Chondrocyte (in vitro differentiated cells): ENCODE measurements around the gene FAM32A. TPM values are rescaled to one million over a fixed set of nuclear protein-coding genes. Genes with fewer than 3 reads are reported as not detected.

Source experiments
- DNase-seq: peaks from one replicate; pipeline ENCODE4 v3.0.0; 2021; ENCODE audit warnings: mixed read lengths, low spot score
- H3K27ac Mint-ChIP-seq: one replicate; pipeline ENCODE4 v1.8.0; 2021; ENCODE audit warnings: mild to moderate bottlenecking, moderate library complexity, mixed read lengths; ENCODE audit not compliant: unreplicated experiment
- H3K27me3 Mint-ChIP-seq: 2 replicates; pipeline ENCODE4 v1.8.0; 2021; ENCODE audit warnings: low read depth, mixed read lengths
- H3K36me3 Mint-ChIP-seq: 2 replicates; pipeline ENCODE4 v1.8.0; 2021; ENCODE audit warnings: low read depth, mixed read lengths
- H3K4me1 Mint-ChIP-seq: 2 replicates; pipeline ENCODE4 v1.8.0; 2021; ENCODE audit warnings: low read depth, mild to moderate bottlenecking, mixed read lengths
- H3K4me3 Mint-ChIP-seq: one replicate; pipeline ENCODE4 v1.8.0; 2021; ENCODE audit warnings: mild to moderate bottlenecking, moderate library complexity, mixed read lengths; ENCODE audit not compliant: unreplicated experiment
- H3K9me3 Mint-ChIP-seq: 2 replicates; pipeline ENCODE4 v1.8.0; 2021; ENCODE audit warnings: low read depth, mixed read lengths
- CTCF ChIP-seq: fragments of 200-600 bp; sonication (generic); IDR thresholded peaks from 2 replicates; pipeline ENCODE4 v1.5.0; 2021; ENCODE audit warnings: antibody characterized with exemption, mild to moderate bottlenecking, moderate library complexity
- long read RNA-seq: library from polyadenylated mRNA; stranded (forward); transcript quantifications from one replicate; pipeline ENCODE4 v2.0.0, GENCODE V29; 2021
- total RNA-seq: library from RNA; stranded (reverse); gene quantifications from 3 replicates; pipeline ENCODE4 v1.2.1, GENCODE V29; 2021

The FAM32A gene
- total RNA-seq = 64.9 to 72.4 TPM (median 68.6 TPM) in 3 replicates
- long read RNA-seq, transcript FAM32A-201 (4 exons, 1,455 nt) = major isoform, 130 of 162 reads
- long read RNA-seq, transcript FAM32A-205 (3 exons, 1,168 nt) = minor isoform, 17 of 162 reads
- long read RNA-seq, partial matches to known transcripts = 3 of 162 reads
- long read RNA-seq, other reads (novel, unspliced or antisense) = 8 of 162 reads

DNA sequence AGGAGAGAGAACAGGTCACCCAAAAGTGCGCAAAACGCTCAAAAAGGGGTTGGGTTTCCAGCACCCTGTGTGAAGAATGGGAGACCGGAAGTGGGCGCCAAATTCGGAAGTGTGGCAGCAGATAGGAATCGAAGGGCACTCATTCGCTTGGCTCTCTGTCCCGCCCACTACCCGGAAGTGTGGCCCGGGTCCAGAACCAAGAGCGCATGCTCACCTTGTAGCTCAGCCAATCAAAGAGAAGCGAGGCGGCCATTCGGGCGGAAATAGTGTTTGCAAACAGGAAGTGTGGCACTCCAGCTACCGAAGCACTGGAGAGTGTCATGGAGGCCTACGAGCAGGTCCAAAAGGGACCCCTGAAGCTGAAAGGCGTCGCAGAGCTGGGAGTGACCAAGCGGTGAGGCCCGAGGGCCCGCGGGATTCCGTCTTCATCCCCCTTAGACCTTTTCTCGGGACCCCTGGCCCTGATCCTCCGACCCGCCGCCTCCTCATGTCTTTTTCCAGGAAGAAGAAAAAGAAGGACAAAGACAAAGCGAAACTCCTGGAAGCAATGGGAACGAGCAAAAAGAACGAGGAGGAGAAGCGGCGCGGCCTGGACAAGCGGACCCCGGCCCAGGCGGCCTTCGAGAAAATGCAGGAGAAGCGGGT lies at the start of gene FAM32A:
Gene FAM32A (plus strand): TSS at position 288 of the 645 bp plus-strand sequence. CDS start 33 bp downstream, at position 321.
- Mint-ChIP-seq H3K27me3 (no peaks in the 10 kb centered on the region), H3K4me1 (peaks cover 35% of the 10 kb centered on the region), H3K4me3 (peak within 1 kb of the TSS; percentile 94), H3K27ac (peak within 1 kb of the TSS; percentile 96), H3K36me3 (peaks cover 6% of the 10 kb centered on the region), H3K9me3 (no peaks in the 10 kb centered on the region)
- TF ChIP-seq CTCF = no peak
- peak; percentile 99 for DNase-seq

- no peaks in the 10 kb centered on the region for H3K4me1 Mint-ChIP-seq
- no peak for TF ChIP-seq CTCF
- DNase-seq = no peak
- peaks cover 34% of the 10 kb centered on the region for H3K36me3 Mint-ChIP-seq
- no peaks in the 10 kb centered on the region for H3K27me3 Mint-ChIP-seq
- H3K27ac Mint-ChIP-seq = no peak overlapping the region
- no peak overlapping the region for H3K4me3 Mint-ChIP-seq
- H3K9me3 Mint-ChIP-seq = no peaks in the 10 kb centered on the region
These were observed 49.6 kb upstream of the FAM32A start for GRCh38 chr19:16135430-16136127.

- Mint-ChIP-seq H3K4me3 (no peak overlapping the region), H3K27ac (no peak overlapping the region), H3K4me1 (no peaks in the 10 kb centered on the region), H3K36me3 (peaks cover 30% of the 10 kb centered on the region), H3K27me3 (no peaks in the 10 kb centered on the region), H3K9me3 (no peaks in the 10 kb centered on the region)
- TF ChIP-seq CTCF = no peak
- DNase-seq = no peak
These were observed 48.8 kb upstream of the FAM32A start for GRCh38 chr19:16136185-16136999.

GRCh38 chr19:16139752-16140151 lies 45.5 kb upstream of the FAM32A start:
- Mint-ChIP-seq H3K9me3 (no peaks in the 10 kb centered on the region), H3K27me3 (peaks cover 2% of the 10 kb centered on the region), H3K4me1 (no peaks in the 10 kb centered on the region), H3K27ac (no peak overlapping the region), H3K36me3 (peaks cover 3% of the 10 kb centered on the region), H3K4me3 (no peak overlapping the region)
- TF ChIP-seq CTCF = no peak
- DNase-seq = no peak

DNA sequence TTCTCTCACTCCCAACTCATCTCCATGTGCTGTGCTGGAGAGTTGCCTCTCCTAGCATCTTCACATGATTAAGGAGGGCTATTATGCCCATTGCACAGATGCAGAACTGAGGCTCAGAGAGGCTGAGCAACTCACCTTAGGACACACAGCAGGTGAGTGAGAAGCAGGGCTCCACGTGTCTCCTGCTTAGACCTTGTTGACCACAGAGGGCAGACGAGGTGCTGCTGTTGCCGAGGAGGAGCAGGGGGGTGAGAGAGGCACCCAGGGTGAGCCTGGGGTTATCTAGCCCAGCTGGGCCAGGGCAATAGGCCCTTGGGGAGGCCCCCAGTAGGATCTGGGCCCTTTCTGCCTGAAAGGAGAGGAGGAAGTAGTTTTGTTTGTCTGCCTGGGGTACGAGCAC lies 44.2 kb upstream of the FAM32A start:
- no peak for TF ChIP-seq CTCF

More for the DNA sequence above, 44.2 kb upstream of the FAM32A start:
- Mint-ChIP-seq H3K27me3 (peaks cover 2% of the 10 kb centered on the region), H3K4me3 (no peak overlapping the region), H3K36me3 (no peaks in the 10 kb centered on the region), H3K27ac (no peak overlapping the region), H3K4me1 (no peaks in the 10 kb centered on the region), H3K9me3 (no peaks in the 10 kb centered on the region)
- no peak for DNase-seq
